Aorta (tissue), 5 donors: ENCODE results near the gene TXNRD2. TPM values are rescaled to one million over a fixed set of nuclear protein-coding genes. Genes with fewer than 3 reads are reported as not detected.
A peak's percentile ranks its signal among the peaks of the same experiment; 100 is the strongest.

Experiments
- ATAC-seq: fragments of 200-7000 bp; cut with Tn5 transposase; one replicate; pipeline ENCODE4 v1.9.1; 2022; ENCODE audit warnings: moderate library complexity; ENCODE audit not compliant: low FRiP score
- DNase-seq, 2 donors: peaks; one replicate each; pipeline ENCODE4 v3.0.0-alpha.2; 2020
- H3K27ac ChIP-seq, 2 donors: one replicate each; pipeline ENCODE4 v1.5.1; 2013; ENCODE audit warnings: low read length in 2 of 2, mild to moderate bottlenecking in 2 of 2, moderate library complexity in 2 of 2, control low read depth in 1 of 2, inconsistent platforms in 1 of 2, low read depth in 1 of 2
- H3K27me3 ChIP-seq, 2 donors: one replicate each; pipeline ENCODE4 v1.6.1; 2013; ENCODE audit warnings: control low read depth in 1 of 2, low read length in 1 of 2, mild to moderate bottlenecking in 1 of 2, moderate library complexity in 1 of 2; ENCODE audit not compliant: insufficient read depth in 2 of 2, control insufficient read depth in 1 of 2
- H3K36me3 ChIP-seq, 2 donors: one replicate each; pipeline ENCODE4 v1.6.1; 2013; ENCODE audit warnings: control low read depth in 1 of 2, low read length in 1 of 2, mild to moderate bottlenecking in 1 of 2; ENCODE audit not compliant: insufficient read depth in 2 of 2, control insufficient read depth in 1 of 2
- H3K4me1 ChIP-seq, 2 donors: one replicate each; pipeline ENCODE4 v1.6.1; 2013; ENCODE audit warnings: low read length in 2 of 2, control low read depth in 1 of 2, mild to moderate bottlenecking in 1 of 2, moderate library complexity in 1 of 2; ENCODE audit not compliant: insufficient read depth in 2 of 2, control insufficient read depth in 1 of 2
- H3K4me3 ChIP-seq, 2 donors: one replicate each; pipeline ENCODE4 v1.5.1; 2013; ENCODE audit warnings: low read length in 2 of 2, control low read depth in 1 of 2, mild to moderate bottlenecking in 1 of 2
- H3K9me3 ChIP-seq: one replicate; pipeline ENCODE4 v1.6.1; 2013; ENCODE audit warnings: mild to moderate bottlenecking, low read length; ENCODE audit not compliant: control insufficient read depth
- WGBS, 2 donors: extraction: QIAGEN DNeasy Blood & Tissue Kit; methylation state at CpG; one replicate each; pipeline ENCODE4 v1.1.7; 2013; 5-methylcytosine and 5-hydroxymethylcytosine counted together
- intact Hi-C, 2 donors: fragments of 100-400 bp; cut with DNase I; formaldehyde crosslinking; loops; one replicate each; pipeline versions ENCODE4 v1.14.2 to v1.15.0; 2022
- polyA plus RNA-seq, 2 donors: library from polyadenylated mRNA; stranded (reverse); fragments of 200-250 nt; gene quantifications; one replicate each; pipeline ENCODE4 v1.2.3, GENCODE V29; 2013
- total RNA-seq, 2 donors: library from RNA; stranded (reverse); fragmentation: NEBNext Ultra II Directional; extraction: Animal tissue kit (Norgen Biotek cat#: 25700); gene quantifications; one replicate each; pipeline ENCODE4 v1.2.1, GENCODE V29; 2021
- donor health status: healthy with polysubstance abuse.
- donor health status: Bipolar disorder and iron deficiency.
- donor health status: DM: no; HTN: no; CAD: no.
- donor health status: DM: no; HTN: no; CAD: no.
- donor health status: DM: yes; HTN: yes; CAD: no.

The TXNRD2 gene
- total and polyA plus RNA-seq, 4 donors: 13.3 to 59.0 (median 25.2) TPM

- ATAC-seq: no peak
- Histone ChIP-seq H3K4me3 (no peak overlapping the region), H3K27ac (peak overlapping the region in 1 of 2 donors; percentile 29), H3K9me3 (no peaks in the 10 kb centered on the region), H3K27me3 (no peaks in the 10 kb centered on the region), H3K4me1 (no peaks in the 10 kb centered on the region), H3K36me3 (no peaks in the 10 kb centered on the region)
- peak in 1 of 2 donors; percentile 46 for DNase-seq
- intact Hi-C loops: no loop called here
- 80 to 82% methylated on average over 8 of the region's 8 CpGs for WGBS, 2 donors
Observed at GRCh38 chr22:19845054-19845722, 96.4 kb downstream of the TXNRD2 start.

- Histone ChIP-seq H3K9me3 (no peaks in the 10 kb centered on the region), H3K4me1 (no peaks in the 10 kb centered on the region), H3K27me3 (no peaks in the 10 kb centered on the region), H3K36me3 (no peaks in the 10 kb centered on the region), H3K4me3 (no peak overlapping the region), H3K27ac (peak overlapping the region in 1 of 2 donors; percentile 53)
- DNase-seq (peak; percentile 87 to 91), ATAC-seq (peak; percentile 68)
- intact Hi-C loops: no loop called here
- WGBS, 2 donors: 7 to 11% methylated on average over 18 of the region's 18 CpGs
Observed at GRCh38 chr22:19844377-19845053, 97.1 kb downstream of the TXNRD2 start.

- peak; percentile 9 for ATAC-seq
- no peak overlapping the region for H3K4me3 ChIP-seq
- H3K27me3 ChIP-seq: no peaks in the 10 kb centered on the region
- intact Hi-C loops: no loop called here
- H3K27ac ChIP-seq: peak overlapping the region in 1 of 2 donors; percentile 53
- H3K9me3 ChIP-seq: no peaks in the 10 kb centered on the region
- H3K36me3 ChIP-seq: no peaks in the 10 kb centered on the region
- H3K4me1 ChIP-seq: no peaks in the 10 kb centered on the region
- 32 to 33% methylated on average over 11 of the region's 11 CpGs for WGBS, 2 donors
- DNase-seq: no peak
Observed at GRCh38 chr22:19843857-19844376, 97.7 kb downstream of the TXNRD2 start.

GRCh38 chr22:19843107-19843856 lies 98.3 kb downstream of the TXNRD2 start:
- Histone ChIP-seq H3K27me3 (no peaks in the 10 kb centered on the region), H3K27ac (peak overlapping the region in 1 of 2 donors; percentile 53), H3K36me3 (no peaks in the 10 kb centered on the region), H3K4me1 (no peaks in the 10 kb centered on the region), H3K9me3 (no peaks in the 10 kb centered on the region), H3K4me3 (no peak overlapping the region)
- WGBS, 2 donors: 72 to 74% methylated on average over 27 of the region's 27 CpGs
- intact Hi-C loops: no loop called here
- DNase-seq: no peak
- ATAC-seq: peak; percentile 30

- intact Hi-C loops: no loop called here
- H3K36me3 ChIP-seq: no peaks in the 10 kb centered on the region
- no peaks in the 10 kb centered on the region for H3K27me3 ChIP-seq
- H3K4me1 ChIP-seq: no peaks in the 10 kb centered on the region
- 89 to 90% methylated on average over 12 of the region's 12 CpGs for WGBS, 2 donors
- peak in 1 of 2 donors; percentile 42 for DNase-seq
- no peak for ATAC-seq
- no peaks in the 10 kb centered on the region for H3K9me3 ChIP-seq
- no peak overlapping the region for H3K4me3 ChIP-seq
- no peak overlapping the region for H3K27ac ChIP-seq
Observed at GRCh38 chr22:19842393-19843106, 99.1 kb downstream of the TXNRD2 start.

- Histone ChIP-seq H3K36me3 (no peaks in the 10 kb centered on the region), H3K4me1 (no peaks in the 10 kb centered on the region), H3K27me3 (no peaks in the 10 kb centered on the region), H3K27ac (no peak overlapping the region), H3K9me3 (no peaks in the 10 kb centered on the region), H3K4me3 (no peak overlapping the region)
- ATAC-seq: no peak
- no peak for DNase-seq
- WGBS, 2 donors: 95 to 97% methylated on average over 8 of the region's 8 CpGs
- intact Hi-C loops: no loop called here
Observed at GRCh38 chr22:19841641-19842392, 99.8 kb downstream of the TXNRD2 start.

- no peaks in the 10 kb centered on the region for H3K36me3 ChIP-seq
- no peaks in the 10 kb centered on the region for H3K27me3 ChIP-seq
- intact Hi-C loops: no loop called here
- H3K9me3 ChIP-seq: no peaks in the 10 kb centered on the region
- no peak overlapping the region for H3K27ac ChIP-seq
- DNase-seq (no peak), ATAC-seq (no peak)
- H3K4me3 ChIP-seq: no peak overlapping the region
- no peaks in the 10 kb centered on the region for H3K4me1 ChIP-seq
- 96 to 97% methylated on average over 6 of the region's 6 CpGs for WGBS, 2 donors
Observed at GRCh38 chr22:19840955-19841640, 100.5 kb downstream of the TXNRD2 start.
